HEK293 (cell line): ENCODE data around the gene CHCHD6.

ENCODE experiments used
- CTCF ChIA-PET: fragments of 350-600 bp; formaldehyde crosslinking; extraction: SDS; loops from one replicate; lab custom pipeline; 2021; ENCODE audit warnings: antibody characterized with exemption; lab: Yijun Ruan, JAX
- POLR2A ChIA-PET: fragments of 300-600 bp; formaldehyde crosslinking; extraction: SDS; loops from one replicate; lab custom pipeline; 2020; ENCODE audit warnings: antibody characterized with exemption, inconsistent platforms; lab: Yijun Ruan, JAX
- H3K27ac ChIP-seq: fragments of 200-500 bp; sonication (Bioruptor generic); 2 replicates; pipeline ENCODE4 v1.5.1; 2014; ENCODE audit warnings: low read depth, low read length, control low read depth, inconsistent platforms; ENCODE audit errors: extremely low read depth
- H3K36me3 ChIP-seq, 2 experiments: fragments of 200-500 bp in 1 of 2; sonication (Bioruptor generic) in 1 of 2; 1 replicate in 1 of 2; 2 replicates in 1 of 2; pipeline ENCODE4 v1.5.1; 2014 to 2017; ENCODE audit warnings: inconsistent platforms in 2 of 2, low read length in 2 of 2; ENCODE audit not compliant: control insufficient read depth in 2 of 2, insufficient read depth in 1 of 2
- H3K4me1 ChIP-seq: fragments of 200-500 bp; sonication (Bioruptor generic); 2 replicates; pipeline ENCODE4 v1.5.1; 2014; ENCODE audit warnings: mild to moderate bottlenecking, low read length, inconsistent platforms; ENCODE audit not compliant: control insufficient read depth, insufficient read depth
- H3K4me3 ChIP-seq: 2 replicates; pipeline ENCODE4 v1.5.1; 2011; ENCODE audit warnings: low read depth, mild to moderate bottlenecking, control low read depth, low read length, moderate library complexity
- H3K9me3 ChIP-seq: fragments of 200-500 bp; sonication (Bioruptor generic); 2 replicates; pipeline ENCODE4 v1.5.1; 2014; ENCODE audit warnings: low read depth, low read length, inconsistent platforms; ENCODE audit not compliant: control insufficient read depth, insufficient read depth
- FEZF1 ChIP-seq: fragments of 450-650 bp; formaldehyde crosslinking; IDR thresholded peaks from 2 replicates; pipeline ENCODE4 v1.5.1; 2016; ENCODE audit warnings: missing biosample characterization, missing genetic modification characterization
- GFI1B ChIP-seq: fragments of 450-650 bp; formaldehyde crosslinking; IDR thresholded peaks from 2 replicates; pipeline ENCODE4 v1.5.1; 2016; ENCODE audit warnings: missing biosample characterization, missing genetic modification characterization
- HOXC10 ChIP-seq: sonication (generic); formaldehyde crosslinking; IDR thresholded peaks from 2 replicates; pipeline ENCODE4 v1.8.1; 2023; ENCODE audit warnings: mild to moderate bottlenecking, missing genetic modification reagents
- KLF1 ChIP-seq: fragments of 450-650 bp; formaldehyde crosslinking; IDR thresholded peaks from 2 replicates; pipeline ENCODE4 v1.5.1; 2016; ENCODE audit warnings: missing biosample characterization, missing genetic modification characterization
- KLF9 ChIP-seq: fragments of 450-650 bp; formaldehyde crosslinking; IDR thresholded peaks from 2 replicates; pipeline ENCODE4 v1.5.1; 2016; ENCODE audit warnings: missing biosample characterization, missing genetic modification characterization, low read depth
- RBAK ChIP-seq: fragments of 450-650 bp; formaldehyde crosslinking; IDR thresholded peaks from 2 replicates; pipeline ENCODE4 v1.5.1; 2016; ENCODE audit warnings: missing biosample characterization, missing genetic modification characterization
- SCRT1 ChIP-seq: fragments of 450-650 bp; formaldehyde crosslinking; IDR thresholded peaks from 2 replicates; pipeline ENCODE4 v1.5.1; 2016; ENCODE audit warnings: missing biosample characterization, missing genetic modification characterization, borderline replicate concordance
- SETDB1 ChIP-seq: IDR thresholded peaks from one replicate; pipeline ENCODE4 v1.6.1; 2017; ENCODE audit warnings: mild to moderate bottlenecking, low read length, moderate library complexity, mixed read lengths; ENCODE audit not compliant: insufficient read length
- ZBTB49 ChIP-seq: fragments of 450-650 bp; formaldehyde crosslinking; IDR thresholded peaks from 2 replicates; pipeline ENCODE4 v1.5.1; 2016; ENCODE audit warnings: missing biosample characterization, missing genetic modification characterization, low read depth
- ZBTB8A ChIP-seq: fragments of 450-650 bp; formaldehyde crosslinking; IDR thresholded peaks from 2 replicates; pipeline ENCODE4 v1.5.1; 2016; ENCODE audit warnings: missing biosample characterization, missing genetic modification characterization
- ZNF16 ChIP-seq: fragments of 450-650 bp; formaldehyde crosslinking; IDR thresholded peaks from 2 replicates; pipeline ENCODE4 v1.5.1; 2016; ENCODE audit warnings: low read depth, missing biosample characterization, missing genetic modification characterization
- ZNF23 ChIP-seq: fragments of 450-650 bp; formaldehyde crosslinking; IDR thresholded peaks from 2 replicates; pipeline ENCODE4 v1.5.1; 2016; ENCODE audit warnings: missing biosample characterization, missing genetic modification characterization, borderline replicate concordance
- ZNF239 ChIP-seq: fragments of 450-650 bp; formaldehyde crosslinking; IDR thresholded peaks from 2 replicates; pipeline ENCODE4 v1.5.1; 2016; ENCODE audit warnings: missing biosample characterization, missing genetic modification characterization
- ZNF266 ChIP-seq: fragments of 450-650 bp; formaldehyde crosslinking; IDR thresholded peaks from 2 replicates; pipeline ENCODE4 v1.5.1; 2016; ENCODE audit warnings: missing biosample characterization, missing genetic modification characterization, low read depth
- ZNF362 ChIP-seq: fragments of 450-650 bp; formaldehyde crosslinking; IDR thresholded peaks from 2 replicates; pipeline ENCODE4 v1.5.1; 2016; ENCODE audit warnings: missing biosample characterization, missing genetic modification characterization
- ZNF366 ChIP-seq: fragments of 450-650 bp; formaldehyde crosslinking; conservative IDR thresholded peaks from 2 replicates; pipeline ENCODE4 v1.5.1; 2016; ENCODE audit warnings: missing biosample characterization, missing genetic modification characterization
- ZNF37A ChIP-seq: fragments of 450-650 bp; IDR thresholded peaks from 2 replicates; pipeline ENCODE4 v1.5.1; 2018; ENCODE audit warnings: missing biosample characterization, missing genetic modification characterization
- ZNF423 ChIP-seq: fragments of 450-650 bp; formaldehyde crosslinking; IDR thresholded peaks from 2 replicates; pipeline ENCODE4 v1.5.1; 2016; ENCODE audit warnings: missing biosample characterization, missing genetic modification characterization
- ZNF529 ChIP-seq: fragments of 450-650 bp; formaldehyde crosslinking; IDR thresholded peaks from 2 replicates; pipeline ENCODE4 v1.5.1; 2017; ENCODE audit warnings: missing genetic modification characterization, missing biosample characterization; ENCODE audit not compliant: insufficient replicate concordance
- ZNF558 ChIP-seq: fragments of 450-650 bp; formaldehyde crosslinking; IDR thresholded peaks from 2 replicates; pipeline ENCODE4 v1.5.1; 2016; ENCODE audit warnings: missing biosample characterization, missing genetic modification characterization
- ZSCAN16 ChIP-seq: fragments of 450-650 bp; formaldehyde crosslinking; IDR thresholded peaks from 2 replicates; pipeline ENCODE4 v1.5.1; 2016; ENCODE audit warnings: missing biosample characterization, missing genetic modification characterization
- ZSCAN5A ChIP-seq: fragments of 450-650 bp; formaldehyde crosslinking; IDR thresholded peaks from 2 replicates; pipeline ENCODE4 v1.5.1; 2016; ENCODE audit warnings: missing biosample characterization, missing genetic modification characterization
- TF ChIP-seq, protein P1 (sequence below): fragments of 450-650 bp; formaldehyde crosslinking; IDR thresholded peaks from 2 replicates; pipeline ENCODE4 v1.5.1; 2016; ENCODE audit warnings: missing biosample characterization, missing genetic modification characterization
- TF ChIP-seq, protein P2 (sequence below): fragments of 450-650 bp; formaldehyde crosslinking; IDR thresholded peaks from 2 replicates; pipeline ENCODE4 v1.5.1; 2016; ENCODE audit warnings: missing biosample characterization, missing genetic modification characterization, borderline replicate concordance
- TF ChIP-seq, protein P3 (sequence below): fragments of 450-650 bp; formaldehyde crosslinking; IDR thresholded peaks from 2 replicates; pipeline ENCODE4 v1.5.1; 2017; ENCODE audit warnings: missing biosample characterization, missing genetic modification characterization

Gene CHCHD6

DNA sequence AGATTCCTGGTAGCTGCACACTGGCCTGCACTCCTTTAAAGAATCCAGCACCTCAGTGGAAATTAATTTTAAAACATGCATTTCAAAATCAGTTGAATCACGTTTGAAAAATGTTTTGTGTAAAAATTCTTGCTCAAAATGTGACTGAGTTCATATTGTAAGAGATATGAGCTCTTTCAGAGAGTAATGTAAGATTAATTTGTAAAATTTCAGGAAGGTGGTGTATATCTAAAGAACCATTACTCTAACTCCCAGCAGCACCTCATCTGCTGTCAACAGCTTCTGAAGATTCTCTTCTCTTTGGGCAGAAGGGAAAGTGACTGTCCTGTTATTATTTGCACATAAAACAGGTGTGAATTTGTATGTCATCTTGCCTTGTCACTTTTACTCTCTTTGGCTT is 181.4 kb downstream of the CHCHD6 start:
- H3K4me3 ChIP-seq, result no peak overlapping the region
- H3K36me3 ChIP-seq, result no peaks in the 10 kb centered on the region
- POLR2A ChIA-PET, result no interaction called here
- no peak overlapping the region for H3K27ac ChIP-seq
- CTCF ChIA-PET, result no interaction called here
- no peaks in the 10 kb centered on the region for H3K9me3 ChIP-seq
- no peaks in the 10 kb centered on the region for H3K4me1 ChIP-seq
- TF ChIP-seq ZNF423 (tag by site-specific recombination) (no peak), ZNF37A (tag by site-specific recombination) (no peak), ZNF16 (tag by site-specific recombination) (no peak), ZBTB49 (tag by site-specific recombination) (no peak), RBAK (no peak), ZNF266 (tag by site-specific recombination) (no peak), KLF1 (no peak), ZSCAN16 (tag by site-specific recombination) (no peak), ZNF366 (tag by site-specific recombination) (no peak), SCRT1 (tag by site-specific recombination) (no peak), FEZF1 (tag by site-specific recombination) (no peak), GFI1B (tag by site-specific recombination) (no peak)
- TF ChIP-seq, protein P1, sequence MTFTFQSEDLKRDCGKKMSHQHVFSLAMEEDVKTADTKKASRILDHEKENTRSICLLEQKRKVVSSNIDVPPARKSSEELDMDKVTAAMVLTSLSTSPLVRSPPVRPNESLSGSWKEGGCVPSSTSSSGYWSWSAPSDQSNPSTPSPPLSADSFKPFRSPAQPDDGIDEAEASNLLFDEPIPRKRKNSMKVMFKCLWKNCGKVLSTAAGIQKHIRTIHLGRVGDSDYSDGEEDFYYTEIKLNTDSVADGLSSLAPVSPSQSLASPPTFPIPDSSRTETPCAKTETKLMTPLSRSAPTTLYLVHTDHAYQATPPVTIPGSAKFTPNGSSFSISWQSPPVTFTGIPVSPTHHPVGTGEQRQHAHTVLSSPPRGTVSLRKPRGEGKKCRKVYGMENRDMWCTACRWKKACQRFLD (tag by site-specific recombination), result no peak
- TF ChIP-seq, protein P2, sequence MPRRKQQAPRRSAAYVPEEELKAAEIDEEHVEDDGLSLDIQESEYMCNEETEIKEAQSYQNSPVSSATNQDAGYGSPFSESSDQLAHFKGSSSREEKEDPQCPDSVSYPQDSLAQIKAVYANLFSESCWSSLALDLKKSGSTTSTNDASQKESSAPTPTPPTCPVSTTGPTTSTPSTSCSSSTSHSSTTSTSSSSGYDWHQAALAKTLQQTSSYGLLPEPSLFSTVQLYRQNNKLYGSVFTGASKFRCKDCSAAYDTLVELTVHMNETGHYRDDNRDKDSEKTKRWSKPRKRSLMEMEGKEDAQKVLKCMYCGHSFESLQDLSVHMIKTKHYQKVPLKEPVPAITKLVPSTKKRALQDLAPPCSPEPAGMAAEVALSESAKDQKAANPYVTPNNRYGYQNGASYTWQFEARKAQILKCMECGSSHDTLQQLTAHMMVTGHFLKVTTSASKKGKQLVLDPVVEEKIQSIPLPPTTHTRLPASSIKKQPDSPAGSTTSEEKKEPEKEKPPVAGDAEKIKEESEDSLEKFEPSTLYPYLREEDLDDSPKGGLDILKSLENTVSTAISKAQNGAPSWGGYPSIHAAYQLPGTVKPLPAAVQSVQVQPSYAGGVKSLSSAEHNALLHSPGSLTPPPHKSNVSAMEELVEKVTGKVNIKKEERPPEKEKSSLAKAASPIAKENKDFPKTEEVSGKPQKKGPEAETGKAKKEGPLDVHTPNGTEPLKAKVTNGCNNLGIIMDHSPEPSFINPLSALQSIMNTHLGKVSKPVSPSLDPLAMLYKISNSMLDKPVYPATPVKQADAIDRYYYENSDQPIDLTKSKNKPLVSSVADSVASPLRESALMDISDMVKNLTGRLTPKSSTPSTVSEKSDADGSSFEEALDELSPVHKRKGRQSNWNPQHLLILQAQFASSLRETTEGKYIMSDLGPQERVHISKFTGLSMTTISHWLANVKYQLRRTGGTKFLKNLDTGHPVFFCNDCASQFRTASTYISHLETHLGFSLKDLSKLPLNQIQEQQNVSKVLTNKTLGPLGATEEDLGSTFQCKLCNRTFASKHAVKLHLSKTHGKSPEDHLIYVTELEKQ (tag by site-specific recombination), result no peak
- TF ChIP-seq, protein P3, sequence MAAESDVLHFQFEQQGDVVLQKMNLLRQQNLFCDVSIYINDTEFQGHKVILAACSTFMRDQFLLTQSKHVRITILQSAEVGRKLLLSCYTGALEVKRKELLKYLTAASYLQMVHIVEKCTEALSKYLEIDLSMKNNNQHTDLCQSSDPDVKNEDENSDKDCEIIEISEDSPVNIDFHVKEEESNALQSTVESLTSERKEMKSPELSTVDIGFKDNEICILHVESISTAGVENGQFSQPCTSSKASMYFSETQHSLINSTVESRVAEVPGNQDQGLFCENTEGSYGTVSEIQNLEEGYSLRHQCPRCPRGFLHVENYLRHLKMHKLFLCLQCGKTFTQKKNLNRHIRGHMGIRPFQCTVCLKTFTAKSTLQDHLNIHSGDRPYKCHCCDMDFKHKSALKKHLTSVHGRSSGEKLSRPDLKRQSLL (tag by site-specific recombination), result no peak

- TF ChIP-seq ZNF239 (no peak), ZNF529 (tag by site-specific recombination) (no peak), ZNF23 (no peak), ZSCAN5A (tag by site-specific recombination) (no peak), ZBTB8A (tag by site-specific recombination) (no peak), SETDB1 (no peak), KLF9 (tag by site-specific recombination) (no peak), HOXC10 (CRISPR knock-in tag) (no peak), ZNF558 (no peak), ZNF362 (no peak)
Observed at GRCh38 chr3:126886217-126886616, 182.2 kb downstream of the CHCHD6 start.

More at GRCh38 chr3:126886217-126886616, 182.2 kb downstream of the CHCHD6 start:
- no peak overlapping the region for H3K4me3 ChIP-seq
- no peak overlapping the region for H3K27ac ChIP-seq
- POLR2A ChIA-PET, result no interaction called here
- H3K9me3 ChIP-seq, result no peaks in the 10 kb centered on the region
- no peaks in the 10 kb centered on the region for H3K4me1 ChIP-seq
- CTCF ChIA-PET, result no interaction called here
- no peaks in the 10 kb centered on the region for H3K36me3 ChIP-seq
